B cell (primary cell): ENCODE results near the gene TMCO1. TPM values are rescaled to one million over a fixed set of nuclear protein-coding genes. Genes with fewer than 3 reads are reported as not detected.

Source experiments
- ATAC-seq: fragments of 200-7000 bp; cut with Tn5 transposase; one replicate; pipeline ENCODE4 v1.10.0; 2021; ENCODE audit warnings: low read depth, mild to moderate bottlenecking, moderate number of reproducible peaks, moderate library complexity
- CTCF ChIA-PET: fragments of 350-600 bp; sonication (Branson Sonifier 250); formaldehyde crosslinking; loops from one replicate; lab custom pipeline; 2021; ENCODE audit warnings: antibody characterized with exemption, inconsistent platforms; lab: Charles Lee
- POLR2A ChIA-PET: fragments of 350-600 bp; sonication (Branson Sonifier 250); formaldehyde crosslinking; loops from one replicate; lab custom pipeline; 2021; ENCODE audit warnings: antibody characterized with exemption; lab: Charles Lee
- DNase-seq: peaks from one replicate; pipeline ENCODE4 v3.0.0; 2013
- H2AFZ ChIP-seq: 2 replicates; pipeline ENCODE4 v1.6.1; 2012; ENCODE audit warnings: mild to moderate bottlenecking, low read depth, low read length; ENCODE audit not compliant: insufficient read depth, poor library complexity, severe bottlenecking
- H3K27ac ChIP-seq, 2 donors: 1 replicate in 1 of 2; 2 replicates in 1 of 2; pipeline ENCODE4 v1.5.1; 2012 to 2013; ENCODE audit warnings: low read length in 2 of 2, mild to moderate bottlenecking in 2 of 2, moderate library complexity in 1 of 2
- H3K27me3 ChIP-seq, 4 experiments: fragments of 200-600 bp in 1 of 4; sonication (generic) in 1 of 4; replicated peaks in 1 of 4; 1 replicate in 2 of 4; 2 replicates in 2 of 4; pipeline versions ENCODE4 v1.6.1 to v1.7.0; 2013 to 2016; ENCODE audit warnings: low read length in 3 of 4, mild to moderate bottlenecking in 2 of 4, mixed read lengths in 1 of 4, moderate library complexity in 1 of 4; ENCODE audit not compliant: insufficient read depth in 4 of 4, control insufficient read depth in 3 of 4; ENCODE audit errors: control extremely low read depth in 1 of 4
- H3K36me3 ChIP-seq, 2 experiments: replicated peaks in 1 of 2; 1 replicate in 1 of 2; 2 replicates in 1 of 2; pipeline versions ENCODE4 v1.6.1 to v1.7.1; 2013; ENCODE audit warnings: low read length in 1 of 2; ENCODE audit not compliant: insufficient read depth in 2 of 2, control insufficient read depth in 1 of 2; ENCODE audit errors: control extremely low read depth in 1 of 2, extremely low read depth in 1 of 2
- H3K4me1 ChIP-seq, 2 donors: fragments of 200-600 bp in 1 of 2; sonication (generic) in 1 of 2; 1 replicate in 1 of 2; 2 replicates in 1 of 2; pipeline versions ENCODE4 v1.5.1 to v1.6.1; 2013 to 2017; ENCODE audit warnings: low read length in 2 of 2; ENCODE audit not compliant: control insufficient read depth in 2 of 2, insufficient read depth in 2 of 2
- H3K4me2 ChIP-seq: replicated peaks from 2 replicates; pipeline ENCODE3; 2012; ENCODE audit warnings: mild to moderate bottlenecking, low read depth, low read length; ENCODE audit not compliant: poor library complexity, severe bottlenecking
- H3K4me3 ChIP-seq, 5 experiments: fragments of 200-600 bp in 1 of 5; sonication (generic) in 1 of 5; 1 replicate in 3 of 5; 2 replicates in 2 of 5; pipeline versions ENCODE4 v1.5.1 to v1.7.0; 2011 to 2016; ENCODE audit warnings: low read length in 4 of 5, mild to moderate bottlenecking in 4 of 5, low read depth in 2 of 5, control low read depth in 1 of 5, moderate library complexity in 1 of 5; ENCODE audit not compliant: insufficient read depth in 1 of 5; ENCODE audit errors: control extremely low read depth in 1 of 5, extremely low read depth in 1 of 5
- H3K79me2 ChIP-seq: fragments of 200-600 bp; sonication (generic); one replicate; pipeline ENCODE4 v1.6.0; 2016; ENCODE audit warnings: low read length; ENCODE audit not compliant: control insufficient read depth, insufficient read depth
- H3K9ac ChIP-seq: fragments of 200-600 bp; sonication (generic); 2 replicates; pipeline ENCODE4 v1.6.1; 2017; ENCODE audit warnings: mild to moderate bottlenecking, low read length, moderate library complexity
- H3K9me3 ChIP-seq, 3 donors: one replicate each; pipeline versions ENCODE4 v1.6.1 to v1.7.1; 2013; ENCODE audit warnings: low read length in 2 of 3; ENCODE audit not compliant: control insufficient read depth in 2 of 3, insufficient read depth in 1 of 3; ENCODE audit errors: control extremely low read depth in 1 of 3
- H4K20me1 ChIP-seq: 2 replicates; pipeline ENCODE4 v1.6.0; 2012; ENCODE audit warnings: mild to moderate bottlenecking, low read length; ENCODE audit not compliant: insufficient read depth, control insufficient read depth, poor library complexity, severe bottlenecking
- H3K27ac Mint-ChIP-seq: one replicate; pipeline ENCODE4 v1.8.0; 2021; ENCODE audit warnings: mixed read lengths
- H3K27me3 Mint-ChIP-seq: one replicate; pipeline ENCODE4 v1.8.0; 2021; ENCODE audit warnings: mixed read lengths
- H3K4me1 Mint-ChIP-seq: one replicate; pipeline ENCODE4 v1.8.0; 2021; ENCODE audit warnings: mixed read lengths
- H3K4me3 Mint-ChIP-seq: one replicate; pipeline ENCODE4 v1.8.0; 2021; ENCODE audit warnings: mixed read lengths
- H3K9me3 Mint-ChIP-seq: one replicate; pipeline ENCODE4 v1.8.0; 2022; ENCODE audit warnings: mixed read lengths; ENCODE audit not compliant: insufficient read depth
- EZH2 ChIP-seq: IDR thresholded peaks from 2 replicates; pipeline ENCODE4 v1.6.1; 2012; ENCODE audit warnings: borderline replicate concordance, low read depth, mild to moderate bottlenecking, moderate library complexity, low read length; ENCODE audit not compliant: insufficient read depth, poor library complexity, severe bottlenecking
- WGBS: methylation state at CpG from one replicate; pipeline ENCODE4 v1.1.5; 2013; ENCODE audit warnings: missing lambda C conversion rate; ENCODE audit not compliant: insufficient coverage; 5-methylcytosine and 5-hydroxymethylcytosine counted together
- intact Hi-C: fragments of 100-400 bp; cut with micrococcal nuclease; formaldehyde crosslinking; loops from one replicate; pipeline ENCODE4 v1.10.0; 2022
- polyA plus RNA-seq: library from polyadenylated mRNA; depleted of rRNA; stranded (reverse); fragments of >200 nt; gene quantifications from 2 replicates; pipeline ENCODE4 v1.2.3, GENCODE V29; 2012
- total RNA-seq, 2 donors: library from RNA; stranded (reverse); fragments of 120-200 nt in 1 of 2; gene quantifications; 1 replicate in 1 of 2; 2 replicates in 1 of 2; pipeline versions ENCODE4 v1.2.3 to v1.2.4, GENCODE V29; 2013 to 2022
- TF ChIP-seq, protein P1 (sequence below): fragments of 200-600 bp; IDR thresholded peaks from one replicate; pipeline ENCODE4 v1.8.0; 2022; ENCODE audit warnings: antibody characterized with exemption, mild to moderate bottlenecking

TMCO1 gene
- total and polyA plus RNA-seq, 2 donors (not counting 1 experiment from before 2014, with no cell fraction given) = 16.1 to 39.5 TPM

DNA sequence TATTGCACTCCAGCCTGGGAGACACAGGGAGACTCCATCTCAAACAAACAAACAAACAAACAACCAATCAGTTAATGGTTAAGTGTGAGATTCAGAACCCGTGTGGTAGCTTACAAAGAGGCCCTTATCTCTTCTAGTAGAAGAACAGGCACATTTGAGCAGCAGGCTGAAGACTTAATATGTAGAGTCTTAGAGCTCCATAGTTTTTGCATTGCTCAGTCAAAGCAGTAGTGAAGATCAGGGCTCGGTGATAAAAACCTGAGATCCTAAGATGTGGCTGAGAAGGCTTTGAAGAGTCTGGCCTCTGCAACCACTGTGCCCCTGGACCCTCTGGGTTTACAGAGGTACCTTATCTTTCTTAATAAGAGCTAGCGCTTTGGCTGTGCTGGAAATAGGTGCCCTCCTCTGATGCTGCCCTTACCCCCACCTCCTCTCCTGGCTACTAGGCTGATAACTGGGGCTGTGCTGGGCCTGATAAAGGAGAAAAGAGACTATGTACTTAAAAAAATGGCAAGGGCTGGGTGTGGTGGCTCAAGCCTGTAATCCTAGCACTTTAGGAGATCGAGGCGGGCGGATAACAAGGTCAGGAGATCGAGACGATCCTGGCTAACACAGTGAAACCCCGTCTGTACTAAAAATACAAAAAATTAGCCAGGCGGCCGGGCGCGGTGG is 48.3 kb upstream of the TMCO1 start:
- ChIA-PET CTCF (no interaction called here), POLR2A (no interaction called here)
- no peak overlapping the region for H3K4me3 ChIP-seq
- DNase-seq (no peak), ATAC-seq (no peak)
- Mint-ChIP-seq H3K27me3 (peaks cover 10% of the 10 kb centered on the region), H3K9me3 (no peaks in the 10 kb centered on the region), H3K4me1 (no peaks in the 10 kb centered on the region), H3K4me3 (no peak overlapping the region), H3K27ac (no peak overlapping the region)
- no peak overlapping the region for H3K4me2 ChIP-seq
- TF ChIP-seq, protein P1, sequence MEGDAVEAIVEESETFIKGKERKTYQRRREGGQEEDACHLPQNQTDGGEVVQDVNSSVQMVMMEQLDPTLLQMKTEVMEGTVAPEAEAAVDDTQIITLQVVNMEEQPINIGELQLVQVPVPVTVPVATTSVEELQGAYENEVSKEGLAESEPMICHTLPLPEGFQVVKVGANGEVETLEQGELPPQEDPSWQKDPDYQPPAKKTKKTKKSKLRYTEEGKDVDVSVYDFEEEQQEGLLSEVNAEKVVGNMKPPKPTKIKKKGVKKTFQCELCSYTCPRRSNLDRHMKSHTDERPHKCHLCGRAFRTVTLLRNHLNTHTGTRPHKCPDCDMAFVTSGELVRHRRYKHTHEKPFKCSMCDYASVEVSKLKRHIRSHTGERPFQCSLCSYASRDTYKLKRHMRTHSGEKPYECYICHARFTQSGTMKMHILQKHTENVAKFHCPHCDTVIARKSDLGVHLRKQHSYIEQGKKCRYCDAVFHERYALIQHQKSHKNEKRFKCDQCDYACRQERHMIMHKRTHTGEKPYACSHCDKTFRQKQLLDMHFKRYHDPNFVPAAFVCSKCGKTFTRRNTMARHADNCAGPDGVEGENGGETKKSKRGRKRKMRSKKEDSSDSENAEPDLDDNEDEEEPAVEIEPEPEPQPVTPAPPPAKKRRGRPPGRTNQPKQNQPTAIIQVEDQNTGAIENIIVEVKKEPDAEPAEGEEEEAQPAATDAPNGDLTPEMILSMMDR = no peak
- TF ChIP-seq EZH2 = no peak
- no peaks in the 10 kb centered on the region for H3K79me2 ChIP-seq
- 87% methylated on average over 3 of the region's 13 CpGs for WGBS
- intact Hi-C loops = no loop called here
- H3K36me3 ChIP-seq = no peaks in the 10 kb centered on the region
- H3K27me3 ChIP-seq = peaks cover 0 to 3% (median 0%) of the 10 kb centered on the region in 4 experiments
- no peak overlapping the region for H3K27ac ChIP-seq
- no peak overlapping the region for H3K9ac ChIP-seq
- H3K4me1 ChIP-seq = no peaks in the 10 kb centered on the region
- no peak overlapping the region for H2AFZ ChIP-seq
- peaks cover 0 to 8% (median 2%) of the 10 kb centered on the region in 3 donors for H3K9me3 ChIP-seq
- H4K20me1 ChIP-seq = no peaks in the 10 kb centered on the region

DNA sequence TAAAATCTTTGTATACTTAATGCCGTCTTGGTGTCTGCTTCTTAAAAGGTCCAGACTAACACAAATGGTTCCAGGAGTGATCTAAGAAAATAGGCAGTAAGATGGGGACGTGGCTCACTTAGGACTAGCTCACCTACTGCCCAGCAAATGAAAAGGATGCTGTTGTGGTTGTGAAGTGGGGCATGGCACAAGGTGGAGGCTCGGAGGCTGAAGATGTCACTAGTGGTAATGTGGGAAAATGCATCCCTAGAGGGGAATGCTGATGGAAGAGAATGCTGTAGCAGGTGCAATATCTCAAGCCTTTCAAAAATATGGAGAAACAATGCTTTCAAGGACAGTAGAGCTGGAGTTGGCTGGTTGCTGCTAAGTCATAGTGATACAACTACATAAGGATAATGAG is 47.5 kb upstream of the TMCO1 start:
- POLR2A ChIA-PET = no interaction called here
- WGBS = 36% methylated on average over 2 of the region's 3 CpGs
- Mint-ChIP-seq H3K27me3 (peaks cover 13% of the 10 kb centered on the region), H3K4me1 (no peaks in the 10 kb centered on the region), H3K4me3 (no peak overlapping the region), H3K9me3 (no peaks in the 10 kb centered on the region), H3K27ac (no peak overlapping the region)
- no peak for ATAC-seq
- DNase-seq = no peak
- H3K79me2 ChIP-seq = no peaks in the 10 kb centered on the region
- H3K9ac ChIP-seq = no peak overlapping the region
- TF ChIP-seq EZH2 = no peak
- TF ChIP-seq, protein P1 = no peak
- CTCF ChIA-PET = no interaction called here
- H3K4me1 ChIP-seq = no peaks in the 10 kb centered on the region
- no peak overlapping the region for H3K4me2 ChIP-seq
- H4K20me1 ChIP-seq = no peaks in the 10 kb centered on the region
- no peaks in the 10 kb centered on the region for H3K36me3 ChIP-seq
- H3K4me3 ChIP-seq = no peak overlapping the region
- no peak overlapping the region for H3K27ac ChIP-seq
- no peak overlapping the region for H2AFZ ChIP-seq
- peaks cover 0 to 8% (median 2%) of the 10 kb centered on the region in 3 donors for H3K9me3 ChIP-seq
- intact Hi-C loops = no loop called here
- peaks cover 0 to 3% (median 0%) of the 10 kb centered on the region in 4 experiments for H3K27me3 ChIP-seq
